ENCODE data around the gene DLG2.

- TF ChIP-seq POLR2A (IDR thresholded peaks at IDR 0.05) (no peak), CTCF (IDR thresholded peaks at IDR 0.05 in 4 of 5, conservative IDR thresholded peaks at IDR 0.05 in 1 of 5) (no peak)
Measured at GRCh38 chr11:83564870-83565269, 2062.3 kb downstream of the DLG2 start.
